GM12801 (cell line): Measurements from ENCODE around the gene KMT5C.

Experiments
- CTCF ChIP-seq: IDR thresholded peaks from one replicate; pipeline ENCODE4 v1.5.1; 2011; ENCODE audit warnings: control low read depth; ENCODE audit not compliant: insufficient read length; ENCODE audit errors: extremely low read depth

The KMT5C gene

GRCh38 chr19:55352549-55353145 lies 13.0 kb downstream of the KMT5C start:
- TF ChIP-seq CTCF = no peak

GRCh38 chr19:55353356-55353802 lies 13.7 kb downstream of the KMT5C start:
- no peak for TF ChIP-seq CTCF

GRCh38 chr19:55353803-55354697 lies 14.4 kb downstream of the KMT5C start:
- no peak for TF ChIP-seq CTCF

- TF ChIP-seq CTCF = no peak
These were observed 15.1 kb downstream of the KMT5C start, which contains the start of gene COX6B2 for GRCh38 chr19:55354698-55355212. Gene COX6B2, minus strand, starts transcription at chr19:55354719. Its CDS starts 198 bp downstream, at chr19:55354521.

- no peak for TF ChIP-seq CTCF
These were observed 15.6 kb downstream of the KMT5C start for GRCh38 chr19:55355213-55355821.

- no peak for TF ChIP-seq CTCF
These were observed 18.8 kb downstream of the KMT5C start for GRCh38 chr19:55358493-55358892.
